RWPE1 (cell line): ENCODE data around the gene MAPK4.

Experiments
- CTCF ChIA-PET: fragments of 350-600 bp; sonication (Branson Sonifier 250); formaldehyde crosslinking; extraction: SDS; loops from one replicate; lab custom pipeline; 2021; lab: Yijun Ruan, JAX
- POLR2A ChIA-PET: fragments of 400-600 bp; formaldehyde crosslinking; extraction: SDS; loops from one replicate; lab custom pipeline; 2020; ENCODE audit warnings: antibody characterized with exemption; ENCODE audit not compliant: low non-redundant PET; lab: Yijun Ruan, JAX
- DNase-seq: peaks from one replicate; pipeline ENCODE4 v3.0.0; 2012; ENCODE audit warnings: low spot score
- H3K27ac ChIP-seq: fragments of 450-650 bp; 2 replicates; pipeline ENCODE4 v1.5.1; 2017
- CTCF ChIP-seq: fragments of 450-650 bp; conservative IDR thresholded peaks from 2 replicates; pipeline ENCODE4 v1.5.1; 2017; ENCODE audit warnings: low read depth, mild to moderate bottlenecking

Gene MAPK4

GRCh38 chr18:50716902-50717301 lies 157.0 kb downstream of the MAPK4 start:
- ChIA-PET POLR2A (no interaction called here), CTCF (no interaction called here)
- DNase-seq: no peak
- H3K27ac ChIP-seq: no peak overlapping the region
- TF ChIP-seq CTCF: no peak

- DNase-seq: no peak
- no peak for TF ChIP-seq CTCF
- H3K27ac ChIP-seq: no peak overlapping the region
- ChIA-PET POLR2A (no interaction called here), CTCF (no interaction called here)
Observed at GRCh38 chr18:50717563-50717962, 157.7 kb downstream of the MAPK4 start.

- CTCF ChIA-PET: no interaction called here
- POLR2A ChIA-PET: no interaction called here
Observed at GRCh38 chr18:50719471-50720324, 159.8 kb downstream of the MAPK4 start.

GRCh38 chr18:50720325-50720674 lies 160.4 kb downstream of the MAPK4 start:
- POLR2A ChIA-PET: no interaction called here
- DNase-seq: peak; percentile 12
- H3K27ac ChIP-seq: no peak overlapping the region
- no peak for TF ChIP-seq CTCF
- CTCF ChIA-PET: no interaction called here

More at GRCh38 chr18:50719471-50720324, 159.8 kb downstream of the MAPK4 start:
- no peak for TF ChIP-seq CTCF
- DNase-seq: no peak
- no peak overlapping the region for H3K27ac ChIP-seq

GRCh38 chr18:50721006-50721405 lies 161.1 kb downstream of the MAPK4 start:
- no peak for DNase-seq
- no peak for TF ChIP-seq CTCF
- ChIA-PET CTCF (no interaction called here), POLR2A (no interaction called here)
- no peak overlapping the region for H3K27ac ChIP-seq

GRCh38 chr18:50721451-50722120 lies 161.7 kb downstream of the MAPK4 start:
- no peak overlapping the region for H3K27ac ChIP-seq
- no peak for TF ChIP-seq CTCF
- POLR2A ChIA-PET: no interaction called here
- DNase-seq: no peak
- CTCF ChIA-PET: no interaction called here
